OCI-LY3 (cell line): ENCODE measurements around the gene CTU2.
A peak's percentile ranks its signal among the peaks of the same experiment; 100 is the strongest.

Source experiments
- H2AFZ ChIP-seq: fragments of 200-600, 300-600 bp; shearing (Covaris generic); 2 replicates; pipeline ENCODE4 v1.6.0; 2014; ENCODE audit warnings: antibody characterized with exemption, low read depth, low read length
- H3K27ac ChIP-seq: fragments of 200-600, 300-600 bp; sonication (generic); 2 replicates; pipeline ENCODE4 v1.5.1; 2014; ENCODE audit warnings: mild to moderate bottlenecking, low read length, moderate library complexity, mixed read lengths
- H3K27me3 ChIP-seq: fragments of 200-600, 300-600 bp; sonication (generic); 2 replicates; pipeline ENCODE4 v1.6.1; 2014; ENCODE audit warnings: low read depth, low read length, mixed read lengths
- H3K36me3 ChIP-seq: fragments of 200-600, 300-600 bp; sonication (generic); replicated peaks from 2 replicates; pipeline ENCODE3; 2014; ENCODE audit warnings: low read depth, low read length, mixed read lengths
- H3K4me1 ChIP-seq: fragments of 300-600, 200-600 bp; sonication (generic); 2 replicates; pipeline ENCODE4 v1.6.1; 2014; ENCODE audit warnings: low read length, mixed read lengths
- H3K4me2 ChIP-seq: fragments of 200-600, 300-600 bp; sonication (generic); 2 replicates; pipeline ENCODE4 v1.6.1; 2014; ENCODE audit warnings: low read length, mixed read lengths
- H3K4me3 ChIP-seq: fragments of 300-600, 200-600 bp; sonication (generic); 2 replicates; pipeline ENCODE4 v1.5.1; 2014; ENCODE audit warnings: antibody characterized with exemption, mild to moderate bottlenecking, low read length, moderate library complexity
- H3K79me2 ChIP-seq: fragments of 300-600, 200-600 bp; shearing (Covaris generic); 2 replicates; pipeline ENCODE4 v1.6.1; 2014; ENCODE audit warnings: mild to moderate bottlenecking, low read length, mixed read lengths
- H3K9ac ChIP-seq: fragments of 300-600, 200-600 bp; shearing (Covaris generic); 2 replicates; pipeline ENCODE4 v1.6.0; 2014; ENCODE audit warnings: mild to moderate bottlenecking, low read length, moderate library complexity
- H3K9me3 ChIP-seq: fragments of 200-600, 300-600 bp; shearing (Covaris generic); 2 replicates; pipeline ENCODE4 v1.6.1; 2014; ENCODE audit warnings: low read length, mixed read lengths; ENCODE audit not compliant: insufficient read depth
- H4K20me1 ChIP-seq: fragments of 200-600, 300-600 bp; sonication (generic); 2 replicates; pipeline ENCODE4 v1.6.1; 2016; ENCODE audit warnings: low read length, mixed read lengths; ENCODE audit not compliant: insufficient read depth
- EZH2phosphoT487 ChIP-seq: fragments of 200-600 bp; shearing (Covaris generic); IDR thresholded peaks from 2 replicates; pipeline ENCODE4 v1.6.1; 2018; ENCODE audit warnings: antibody characterized with exemption, mixed run types, low read depth
- TF ChIP-seq, protein P1 (sequence below): fragments of 200-600, 300-600 bp; sonication (generic); IDR thresholded peaks from 2 replicates; pipeline ENCODE4 v1.5.1; 2014; ENCODE audit warnings: antibody characterized with exemption, low read length, low read depth

The CTU2 gene

DNA sequence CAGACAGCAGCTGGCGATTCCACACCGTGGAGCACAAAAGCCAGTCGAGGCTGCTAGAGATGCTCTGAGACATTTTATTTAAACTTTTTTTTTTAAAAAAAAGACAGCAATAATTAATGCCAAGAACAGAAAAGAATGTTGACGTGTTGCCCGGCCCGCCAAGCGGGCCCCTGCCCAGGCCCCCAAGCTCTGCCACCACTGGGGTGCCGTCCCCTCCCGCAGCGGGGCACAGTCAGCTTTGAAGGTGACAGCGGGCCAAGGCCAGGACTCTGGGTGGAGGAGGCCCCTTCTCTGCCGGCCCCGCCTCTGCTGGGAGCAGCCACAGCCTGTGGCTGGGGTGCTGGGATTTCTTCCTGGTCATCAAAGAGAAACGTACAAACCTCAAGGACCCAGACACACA lies 9.9 kb upstream of the CTU2 start:
- Histone ChIP-seq H3K4me2 (no peak overlapping the region), H2AFZ (no peak overlapping the region), H3K27me3 (peaks cover 4% of the 10 kb centered on the region; the same call in 1 of the 2 replicates), H3K79me2 (peaks cover 3% of the 10 kb centered on the region; the same call in 1 of the 2 replicates), H3K4me1 (peaks cover 18% of the 10 kb centered on the region), H3K36me3 (peaks cover 11% of the 10 kb centered on the region), H3K9me3 (no peaks in the 10 kb centered on the region), H3K9ac (no peak overlapping the region), H4K20me1 (no peaks in the 10 kb centered on the region), H3K27ac (no peak overlapping the region), H3K4me3 (no peak overlapping the region)
- TF ChIP-seq EZH2phosphoT487, result no peak
- TF ChIP-seq, protein P1, sequence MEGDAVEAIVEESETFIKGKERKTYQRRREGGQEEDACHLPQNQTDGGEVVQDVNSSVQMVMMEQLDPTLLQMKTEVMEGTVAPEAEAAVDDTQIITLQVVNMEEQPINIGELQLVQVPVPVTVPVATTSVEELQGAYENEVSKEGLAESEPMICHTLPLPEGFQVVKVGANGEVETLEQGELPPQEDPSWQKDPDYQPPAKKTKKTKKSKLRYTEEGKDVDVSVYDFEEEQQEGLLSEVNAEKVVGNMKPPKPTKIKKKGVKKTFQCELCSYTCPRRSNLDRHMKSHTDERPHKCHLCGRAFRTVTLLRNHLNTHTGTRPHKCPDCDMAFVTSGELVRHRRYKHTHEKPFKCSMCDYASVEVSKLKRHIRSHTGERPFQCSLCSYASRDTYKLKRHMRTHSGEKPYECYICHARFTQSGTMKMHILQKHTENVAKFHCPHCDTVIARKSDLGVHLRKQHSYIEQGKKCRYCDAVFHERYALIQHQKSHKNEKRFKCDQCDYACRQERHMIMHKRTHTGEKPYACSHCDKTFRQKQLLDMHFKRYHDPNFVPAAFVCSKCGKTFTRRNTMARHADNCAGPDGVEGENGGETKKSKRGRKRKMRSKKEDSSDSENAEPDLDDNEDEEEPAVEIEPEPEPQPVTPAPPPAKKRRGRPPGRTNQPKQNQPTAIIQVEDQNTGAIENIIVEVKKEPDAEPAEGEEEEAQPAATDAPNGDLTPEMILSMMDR, result no peak

DNA sequence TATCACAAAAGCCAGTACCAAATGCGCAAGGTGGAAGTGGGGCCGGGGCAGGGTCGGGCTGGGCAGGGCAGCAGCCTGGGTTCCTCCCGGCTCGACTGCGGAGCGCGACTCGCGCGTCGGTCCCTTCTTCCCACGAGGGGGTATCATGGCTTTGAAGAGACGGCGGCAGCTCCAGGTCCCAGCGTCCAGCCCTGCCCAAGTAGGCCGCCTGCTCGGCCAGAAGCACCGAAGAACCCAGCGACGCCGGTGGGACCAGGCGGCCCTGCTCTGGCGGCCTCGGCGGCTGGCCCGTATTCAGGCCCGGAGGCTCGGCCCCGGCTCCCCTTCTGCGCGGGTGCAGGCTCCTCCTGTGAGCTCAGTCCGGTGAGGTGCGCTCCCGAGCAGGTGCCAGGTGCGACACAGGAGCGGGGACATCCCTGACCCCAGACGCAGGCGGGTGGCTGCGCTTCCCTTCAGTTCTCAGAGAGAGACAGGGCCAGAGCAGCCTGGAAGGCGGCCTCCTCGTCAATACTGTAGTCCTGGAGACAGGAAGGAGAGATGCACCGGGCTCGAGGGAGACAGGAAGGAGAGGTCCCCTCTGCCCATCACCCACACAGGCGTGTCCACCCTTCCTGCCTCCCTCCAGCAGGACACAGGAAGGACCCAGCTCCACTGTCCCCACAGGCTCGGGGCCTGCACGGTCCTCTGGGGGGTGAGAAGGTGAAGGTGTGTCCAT lies 9.0 kb upstream of the CTU2 start:
- H3K27me3 ChIP-seq, result peaks cover 2% of the 10 kb centered on the region; the same call in 1 of the 2 replicates
- no peaks in the 10 kb centered on the region for H3K9me3 ChIP-seq
- no peak overlapping the region for H3K4me3 ChIP-seq
- peaks cover 8% of the 10 kb centered on the region; the same call in 1 of the 2 replicates for H3K79me2 ChIP-seq
- no peak for TF ChIP-seq EZH2phosphoT487
- TF ChIP-seq, protein P1, result no peak
- no peak overlapping the region for H2AFZ ChIP-seq
- H4K20me1 ChIP-seq, result no peaks in the 10 kb centered on the region
- H3K4me2 ChIP-seq, result no peak overlapping the region
- no peak overlapping the region for H3K9ac ChIP-seq
- H3K36me3 ChIP-seq, result peaks cover 14% of the 10 kb centered on the region
- H3K4me1 ChIP-seq, result peaks cover 18% of the 10 kb centered on the region
- H3K27ac ChIP-seq, result no peak overlapping the region

DNA sequence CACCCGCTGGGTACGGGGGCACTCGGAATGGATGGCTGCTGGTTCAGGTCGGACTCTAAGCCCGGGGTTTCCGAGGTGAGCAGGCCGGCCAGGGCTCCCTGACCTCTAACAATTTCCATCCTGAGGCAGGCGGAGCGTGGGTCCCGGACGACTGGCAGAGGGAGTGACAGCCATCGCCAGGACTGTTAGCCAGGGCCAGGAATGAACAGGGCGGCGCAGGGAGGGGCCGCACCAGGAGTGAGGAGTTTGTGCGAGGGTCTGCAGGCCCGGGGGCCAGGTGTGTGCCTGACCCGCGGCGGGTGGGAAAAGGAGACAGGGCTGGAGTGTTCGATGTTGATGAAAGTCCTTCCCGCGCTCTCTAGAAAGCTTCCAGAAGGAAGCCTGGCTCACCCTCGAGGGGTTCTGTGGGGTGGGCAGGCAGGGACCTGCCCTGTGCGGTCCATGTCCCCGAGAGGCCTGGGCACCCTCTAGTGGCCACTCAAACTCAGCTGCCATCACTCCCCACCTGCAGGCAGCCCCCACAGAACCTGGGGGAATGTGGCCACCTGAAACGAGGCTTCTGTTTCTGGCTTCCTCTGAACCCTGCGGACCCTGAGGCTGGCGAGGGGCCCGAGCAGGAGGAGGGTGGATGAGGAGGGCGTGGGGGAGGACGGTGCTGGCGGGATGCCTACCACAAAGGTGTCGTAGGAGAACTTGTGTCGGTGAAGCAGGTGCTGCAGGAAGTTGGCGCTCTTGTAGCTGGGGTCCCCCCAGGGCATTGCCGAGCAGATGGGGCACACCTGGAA lies 8.3 kb upstream of the CTU2 start:
- H3K9me3 ChIP-seq, result no peaks in the 10 kb centered on the region
- H3K4me3 ChIP-seq, result no peak overlapping the region
- H3K36me3 ChIP-seq, result peaks cover 14% of the 10 kb centered on the region
- H3K4me2 ChIP-seq, result no peak overlapping the region
- no peak overlapping the region for H3K27ac ChIP-seq
- H3K4me1 ChIP-seq, result peaks cover 17% of the 10 kb centered on the region
- TF ChIP-seq, protein P1, result peak; percentile 47
- TF ChIP-seq EZH2phosphoT487, result no peak
- H3K79me2 ChIP-seq, result peaks cover 10% of the 10 kb centered on the region; the same call in 1 of the 2 replicates
- H3K9ac ChIP-seq, result no peak overlapping the region
- no peaks in the 10 kb centered on the region for H4K20me1 ChIP-seq
- H2AFZ ChIP-seq, result no peak overlapping the region
- H3K27me3 ChIP-seq, result no peaks in the 10 kb centered on the region

DNA sequence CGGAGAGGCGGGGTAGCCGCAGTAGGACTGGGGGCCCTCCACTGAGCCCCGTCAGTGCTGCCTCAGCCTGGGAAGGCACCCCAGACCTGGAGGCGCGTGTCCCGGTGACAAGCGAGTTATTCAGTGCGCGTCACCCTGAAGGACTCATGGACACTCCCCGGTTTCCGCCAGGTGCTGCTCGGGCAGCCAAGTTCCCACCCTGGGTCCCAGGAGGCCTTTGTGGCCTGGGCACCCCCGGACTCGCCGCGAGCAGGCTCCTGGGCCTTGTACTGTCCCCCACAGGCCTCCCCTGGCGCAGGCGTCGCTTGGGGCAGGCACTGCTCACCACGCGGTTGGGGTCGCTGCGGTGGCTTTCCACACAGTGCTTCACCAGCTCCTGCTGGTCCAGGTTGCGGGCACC lies 7.7 kb upstream of the CTU2 start:
- H3K79me2 ChIP-seq, result peaks cover 16% of the 10 kb centered on the region; the same call in 1 of the 2 replicates
- H3K27me3 ChIP-seq, result no peaks in the 10 kb centered on the region
- no peaks in the 10 kb centered on the region for H3K9me3 ChIP-seq
- H3K9ac ChIP-seq, result no peak overlapping the region
- H3K4me1 ChIP-seq, result peaks cover 17% of the 10 kb centered on the region
- H3K36me3 ChIP-seq, result peaks cover 14% of the 10 kb centered on the region
- H2AFZ ChIP-seq, result no peak overlapping the region
- TF ChIP-seq, protein P1, result no peak
- no peak for TF ChIP-seq EZH2phosphoT487
- no peaks in the 10 kb centered on the region for H4K20me1 ChIP-seq
- no peak overlapping the region for H3K4me2 ChIP-seq
- no peak overlapping the region for H3K4me3 ChIP-seq
- H3K27ac ChIP-seq, result no peak overlapping the region
